Liver (tissue), 9 donors: Measurements from ENCODE around the gene PPP1R12A. TPM values are rescaled to one million over a fixed set of nuclear protein-coding genes. Genes with fewer than 3 reads are reported as not detected.
A peak's percentile ranks its signal among the peaks of the same experiment; 100 is the strongest.
"Not testable (repeated sequence)": the region's sequence is repeated elsewhere in the genome, so short reads cannot be mapped to it uniquely, and the experiment has no call there.

Experiments
- DNase-seq: peaks from one replicate; pipeline ENCODE4 v3.0.0-alpha.2; 2017; ENCODE audit warnings: low spot score
- H3K27ac ChIP-seq, 2 donors: one replicate each; pipeline ENCODE4 v1.7.0; 2013; ENCODE audit warnings: inconsistent platforms in 2 of 2, low read length in 2 of 2, control low read depth in 1 of 2, low read depth in 1 of 2, mild to moderate bottlenecking in 1 of 2
- H3K27me3 ChIP-seq, 4 donors: one replicate each; pipeline versions ENCODE4 v1.6.1 to v1.7.0; 2013; ENCODE audit warnings: low read length in 3 of 4, inconsistent platforms in 1 of 4, mild to moderate bottlenecking in 1 of 4, moderate library complexity in 1 of 4; ENCODE audit not compliant: control insufficient read depth in 4 of 4, insufficient read depth in 4 of 4
- H3K36me3 ChIP-seq, 4 donors: one replicate each; pipeline versions ENCODE4 v1.6.1 to v1.7.0; 2013; ENCODE audit warnings: low read length in 3 of 4, mild to moderate bottlenecking in 3 of 4, low read depth in 1 of 4, moderate library complexity in 1 of 4; ENCODE audit not compliant: control insufficient read depth in 4 of 4, insufficient read depth in 3 of 4
- H3K4me1 ChIP-seq, 4 donors: one replicate each; pipeline versions ENCODE4 v1.6.1 to v1.7.0; 2013; ENCODE audit warnings: low read length in 3 of 4, mild to moderate bottlenecking in 3 of 4, moderate library complexity in 1 of 4; ENCODE audit not compliant: control insufficient read depth in 4 of 4, insufficient read depth in 4 of 4
- H3K4me3 ChIP-seq, 3 donors: one replicate each; pipeline versions ENCODE4 v1.6.1 to v1.7.0; 2013; ENCODE audit warnings: low read length in 3 of 3, control low read depth in 1 of 3, low read depth in 1 of 3, mild to moderate bottlenecking in 1 of 3
- H3K9ac ChIP-seq, 2 donors: one replicate each; pipeline ENCODE4 v1.7.0; 2013; ENCODE audit warnings: low read length in 2 of 2, mild to moderate bottlenecking in 2 of 2, moderate library complexity in 2 of 2, control low read depth in 1 of 2, low read depth in 1 of 2
- H3K9me3 ChIP-seq, 4 donors: one replicate each; pipeline versions ENCODE4 v1.6.1 to v1.7.0; 2013; ENCODE audit warnings: low read length in 3 of 4; ENCODE audit not compliant: control insufficient read depth in 4 of 4
- ATF3 ChIP-seq: IDR thresholded peaks from 2 replicates; pipeline ENCODE4 v1.6.1; 2016; ENCODE audit warnings: antibody characterized with exemption
- EGR1 ChIP-seq, 2 donors: IDR thresholded peaks; 2 replicates each; pipeline ENCODE4 v1.6.1; 2016 to 2018; ENCODE audit warnings: antibody characterized with exemption in 2 of 2, low read depth in 2 of 2
- FOXA1 ChIP-seq: IDR thresholded peaks from 2 replicates; pipeline ENCODE4 v1.6.1; 2016; ENCODE audit warnings: antibody characterized with exemption
- FOXA2 ChIP-seq: IDR thresholded peaks from 2 replicates; pipeline ENCODE4 v1.6.1; 2016; ENCODE audit warnings: antibody characterized with exemption
- GABPA ChIP-seq, 2 donors: IDR thresholded peaks in 1 of 2; conservative IDR thresholded peaks in 1 of 2; 2 replicates each; pipeline ENCODE4 v1.6.1; 2016; ENCODE audit warnings: antibody characterized with exemption in 2 of 2, mild to moderate bottlenecking in 1 of 2, moderate library complexity in 1 of 2
- HNF4A ChIP-seq, 2 donors: conservative IDR thresholded peaks; 2 replicates each; pipeline ENCODE4 v1.6.1; 2016; ENCODE audit warnings: antibody characterized with exemption in 2 of 2, mild to moderate bottlenecking in 2 of 2
- HNF4G ChIP-seq: IDR thresholded peaks from 2 replicates; pipeline ENCODE4 v1.6.1; 2016; ENCODE audit warnings: antibody characterized with exemption
- JUND ChIP-seq, 2 donors: IDR thresholded peaks; 2 replicates each; pipeline ENCODE4 v1.6.1; 2016; ENCODE audit warnings: antibody characterized with exemption in 2 of 2
- NR2F2 ChIP-seq: IDR thresholded peaks from 2 replicates; pipeline ENCODE4 v1.6.1; 2016; ENCODE audit warnings: antibody characterized with exemption
- RAD21 ChIP-seq, 2 donors: IDR thresholded peaks; 2 replicates each; pipeline ENCODE4 v1.6.1; 2016; ENCODE audit warnings: antibody characterized with exemption in 2 of 2, mild to moderate bottlenecking in 2 of 2
- RXRA ChIP-seq, 2 donors: IDR thresholded peaks; 2 replicates each; pipeline ENCODE4 v1.6.1; 2017 to 2018; ENCODE audit warnings: antibody characterized with exemption in 2 of 2, mild to moderate bottlenecking in 1 of 2
- SP1 ChIP-seq: IDR thresholded peaks from 2 replicates; pipeline ENCODE4 v1.6.1; 2018; ENCODE audit warnings: antibody characterized with exemption, mild to moderate bottlenecking
- TAF1 ChIP-seq: conservative IDR thresholded peaks from 2 replicates; pipeline ENCODE4 v1.6.1; 2016; ENCODE audit warnings: antibody characterized with exemption, mild to moderate bottlenecking
- YY1 ChIP-seq: IDR thresholded peaks from 2 replicates; pipeline ENCODE4 v1.6.1; 2016; ENCODE audit warnings: antibody characterized with exemption, mild to moderate bottlenecking
- ZBTB33 ChIP-seq: IDR thresholded peaks from 2 replicates; pipeline ENCODE4 v1.6.1; 2016; ENCODE audit warnings: antibody characterized with exemption
- WGBS: extraction: QIAGEN DNeasy Blood & Tissue Kit; methylation state at CpG from one replicate; pipeline ENCODE4 v1.1.7; 2013; 5-methylcytosine and 5-hydroxymethylcytosine counted together
- polyA plus RNA-seq, 2 donors: library from polyadenylated mRNA; stranded (reverse) in 1 of 2; unstranded in 1 of 2; fragments of 200-250 nt in 1 of 2; fragments of >200 nt in 1 of 2; fragmentation: Nextera tagmentation in 1 of 2; extraction: Ambion mirVana in 1 of 2; gene quantifications; one replicate each; pipeline versions ENCODE4 v1.2.1 to v1.2.3, GENCODE V29; 2013 to 2015
- total RNA-seq, 2 donors: library from RNA; depleted of rRNA; stranded (reverse); fragments of >200 nt; gene quantifications; one replicate each; pipeline ENCODE4 v1.2.3, GENCODE V29; 2014
- TF ChIP-seq, protein P1 (sequence below): IDR thresholded peaks from 2 replicates; pipeline ENCODE4 v1.6.1; 2016; ENCODE audit warnings: antibody characterized with exemption, mild to moderate bottlenecking
- TF ChIP-seq, protein P2 (sequence below): fragments of 150-350 bp; IDR thresholded peaks from 2 replicates; pipeline ENCODE4 v1.5.1; 2017; ENCODE audit warnings: improper control_type of control experiment, low read depth, low read length; ENCODE audit not compliant: missing input control
- TF ChIP-seq, protein P3 (sequence below): IDR thresholded peaks from 2 replicates; pipeline ENCODE4 v1.6.1; 2016; ENCODE audit warnings: antibody characterized with exemption
- donor health status: healthy.
- donor health status: healthy.
- donor health status: healthy.
- donor health status: healthy.
- donor health status: healthy.

PPP1R12A gene
- total and polyA plus RNA-seq, 4 donors = 5.1 to 41.6 (median 27.8) TPM

DNA sequence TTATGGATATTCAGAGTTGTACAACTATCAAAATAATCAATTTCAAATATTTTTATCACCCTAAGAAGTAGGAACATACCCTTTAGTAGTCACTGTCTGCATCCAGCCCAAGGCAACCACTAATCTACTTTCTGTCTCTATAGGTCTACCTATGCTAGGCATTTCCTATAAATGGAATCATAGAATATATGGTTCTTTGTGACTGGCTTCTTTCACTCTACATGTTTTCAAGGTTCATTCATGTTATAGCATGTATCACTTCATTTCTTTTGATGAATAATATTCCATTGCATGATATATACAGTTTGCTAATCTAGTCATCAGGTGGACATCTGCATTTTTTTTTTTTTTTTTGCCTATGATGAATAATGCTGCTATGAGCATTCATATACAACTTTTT, 112.4 kb downstream of the PPP1R12A start (continued):
- TF ChIP-seq HNF4G = no peak
- TF ChIP-seq RXRA (IDR thresholded peaks at IDR 0.05) = no peak
- no peak for TF ChIP-seq GABPA (IDR thresholded peaks at IDR 0.05 in 1 of 2, conservative IDR thresholded peaks at IDR 0.05 in 1 of 2)
- TF ChIP-seq JUND (IDR thresholded peaks at IDR 0.05) = no peak

DNA sequence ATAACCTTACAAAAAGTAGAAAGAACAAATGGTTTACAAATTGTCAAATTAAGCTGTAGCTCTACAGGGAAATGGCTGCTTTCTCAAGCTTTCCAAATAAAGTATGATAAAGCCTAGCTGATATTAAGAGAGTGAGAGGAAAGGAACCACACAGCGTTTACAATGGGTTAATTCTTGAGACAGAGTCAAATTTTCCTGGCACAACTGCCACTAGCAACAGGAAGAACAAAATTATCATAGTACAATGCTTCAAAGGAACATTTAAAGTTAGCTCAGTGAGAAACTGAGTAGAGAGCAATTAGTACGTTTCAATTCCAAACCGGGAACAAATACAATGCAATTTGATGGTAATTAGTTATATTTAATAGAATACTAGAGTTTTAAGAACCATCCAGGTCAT, 116.0 kb downstream of the PPP1R12A start:
- DNase-seq = no peak
- no peaks in the 10 kb centered on the region for H3K9me3 ChIP-seq
- no peak overlapping the region for H3K9ac ChIP-seq
- H3K27me3 ChIP-seq = no peaks in the 10 kb centered on the region
- WGBS = 75% methylated on average over 3 of the region's 3 CpGs
- TF ChIP-seq FOXA1 = no peak
- TF ChIP-seq ATF3 = no peak
- no peak for TF ChIP-seq HNF4A (conservative IDR thresholded peaks at IDR 0.05)
- TF ChIP-seq GABPA (IDR thresholded peaks at IDR 0.05 in 1 of 2, conservative IDR thresholded peaks at IDR 0.05 in 1 of 2) = no peak
- TF ChIP-seq JUND (IDR thresholded peaks at IDR 0.05) = peak in 1 of 2 donors; percentile 53
- TF ChIP-seq, protein P1, sequence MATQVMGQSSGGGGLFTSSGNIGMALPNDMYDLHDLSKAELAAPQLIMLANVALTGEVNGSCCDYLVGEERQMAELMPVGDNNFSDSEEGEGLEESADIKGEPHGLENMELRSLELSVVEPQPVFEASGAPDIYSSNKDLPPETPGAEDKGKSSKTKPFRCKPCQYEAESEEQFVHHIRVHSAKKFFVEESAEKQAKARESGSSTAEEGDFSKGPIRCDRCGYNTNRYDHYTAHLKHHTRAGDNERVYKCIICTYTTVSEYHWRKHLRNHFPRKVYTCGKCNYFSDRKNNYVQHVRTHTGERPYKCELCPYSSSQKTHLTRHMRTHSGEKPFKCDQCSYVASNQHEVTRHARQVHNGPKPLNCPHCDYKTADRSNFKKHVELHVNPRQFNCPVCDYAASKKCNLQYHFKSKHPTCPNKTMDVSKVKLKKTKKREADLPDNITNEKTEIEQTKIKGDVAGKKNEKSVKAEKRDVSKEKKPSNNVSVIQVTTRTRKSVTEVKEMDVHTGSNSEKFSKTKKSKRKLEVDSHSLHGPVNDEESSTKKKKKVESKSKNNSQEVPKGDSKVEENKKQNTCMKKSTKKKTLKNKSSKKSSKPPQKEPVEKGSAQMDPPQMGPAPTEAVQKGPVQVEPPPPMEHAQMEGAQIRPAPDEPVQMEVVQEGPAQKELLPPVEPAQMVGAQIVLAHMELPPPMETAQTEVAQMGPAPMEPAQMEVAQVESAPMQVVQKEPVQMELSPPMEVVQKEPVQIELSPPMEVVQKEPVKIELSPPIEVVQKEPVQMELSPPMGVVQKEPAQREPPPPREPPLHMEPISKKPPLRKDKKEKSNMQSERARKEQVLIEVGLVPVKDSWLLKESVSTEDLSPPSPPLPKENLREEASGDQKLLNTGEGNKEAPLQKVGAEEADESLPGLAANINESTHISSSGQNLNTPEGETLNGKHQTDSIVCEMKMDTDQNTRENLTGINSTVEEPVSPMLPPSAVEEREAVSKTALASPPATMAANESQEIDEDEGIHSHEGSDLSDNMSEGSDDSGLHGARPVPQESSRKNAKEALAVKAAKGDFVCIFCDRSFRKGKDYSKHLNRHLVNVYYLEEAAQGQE = no peak
- TF ChIP-seq FOXA2 = no peak
- TF ChIP-seq ZBTB33 = no peak
- no peak for TF ChIP-seq YY1
- TF ChIP-seq EGR1 (IDR thresholded peaks at IDR 0.05; ENCODE audit: low read depth in 2 of 2) = no peak
- TF ChIP-seq RAD21 (IDR thresholded peaks at IDR 0.05) = peak in 1 of 2 donors; percentile 6
- no peak for TF ChIP-seq NR2F2
- TF ChIP-seq, protein P2, sequence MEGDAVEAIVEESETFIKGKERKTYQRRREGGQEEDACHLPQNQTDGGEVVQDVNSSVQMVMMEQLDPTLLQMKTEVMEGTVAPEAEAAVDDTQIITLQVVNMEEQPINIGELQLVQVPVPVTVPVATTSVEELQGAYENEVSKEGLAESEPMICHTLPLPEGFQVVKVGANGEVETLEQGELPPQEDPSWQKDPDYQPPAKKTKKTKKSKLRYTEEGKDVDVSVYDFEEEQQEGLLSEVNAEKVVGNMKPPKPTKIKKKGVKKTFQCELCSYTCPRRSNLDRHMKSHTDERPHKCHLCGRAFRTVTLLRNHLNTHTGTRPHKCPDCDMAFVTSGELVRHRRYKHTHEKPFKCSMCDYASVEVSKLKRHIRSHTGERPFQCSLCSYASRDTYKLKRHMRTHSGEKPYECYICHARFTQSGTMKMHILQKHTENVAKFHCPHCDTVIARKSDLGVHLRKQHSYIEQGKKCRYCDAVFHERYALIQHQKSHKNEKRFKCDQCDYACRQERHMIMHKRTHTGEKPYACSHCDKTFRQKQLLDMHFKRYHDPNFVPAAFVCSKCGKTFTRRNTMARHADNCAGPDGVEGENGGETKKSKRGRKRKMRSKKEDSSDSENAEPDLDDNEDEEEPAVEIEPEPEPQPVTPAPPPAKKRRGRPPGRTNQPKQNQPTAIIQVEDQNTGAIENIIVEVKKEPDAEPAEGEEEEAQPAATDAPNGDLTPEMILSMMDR = no peak
- no peak for TF ChIP-seq TAF1
- TF ChIP-seq HNF4G = no peak
- no peak for TF ChIP-seq SP1
- TF ChIP-seq, protein P3, sequence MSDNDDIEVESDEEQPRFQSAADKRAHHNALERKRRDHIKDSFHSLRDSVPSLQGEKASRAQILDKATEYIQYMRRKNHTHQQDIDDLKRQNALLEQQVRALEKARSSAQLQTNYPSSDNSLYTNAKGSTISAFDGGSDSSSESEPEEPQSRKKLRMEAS = no peak
- no peak overlapping the region for H3K4me3 ChIP-seq
- H3K36me3 ChIP-seq = peaks cover 0 to 27% (median 13%) of the 10 kb centered on the region in 4 donors
- no peak overlapping the region for H3K27ac ChIP-seq
- H3K4me1 ChIP-seq = peaks cover 0 to 2% (median 0%) of the 10 kb centered on the region in 4 donors

DNA sequence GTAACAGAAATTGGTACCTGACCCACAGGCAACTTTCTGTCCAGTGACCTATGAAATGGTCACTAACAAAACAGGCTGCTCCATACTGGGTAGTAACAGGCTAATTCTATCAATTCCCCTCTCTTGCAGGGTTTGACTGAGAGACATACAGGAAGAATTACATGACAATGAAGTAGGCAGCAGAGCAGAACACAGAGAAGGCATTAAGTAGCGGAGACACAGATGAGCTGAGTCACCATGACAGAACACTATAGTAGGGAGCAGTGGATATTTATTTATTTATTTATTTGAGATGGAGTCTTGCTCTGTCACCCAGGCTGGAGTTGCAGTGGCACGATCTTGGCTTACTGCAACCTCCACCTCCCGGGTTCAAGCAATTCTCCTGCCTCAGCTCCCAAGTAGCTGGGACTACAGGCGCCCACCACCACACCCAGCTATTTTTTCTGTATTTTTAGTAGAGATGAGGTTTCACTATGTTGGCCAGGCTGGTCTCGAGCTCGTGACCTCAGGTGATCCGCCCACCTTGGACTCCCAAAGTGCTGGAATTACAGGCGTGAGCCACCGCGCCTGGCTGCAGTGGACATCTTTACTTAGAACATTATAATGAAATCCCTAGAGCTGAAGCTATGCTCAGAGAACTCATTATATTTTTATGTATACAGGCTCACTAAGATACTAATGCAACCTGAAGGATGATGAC, 150.4 kb downstream of the PPP1R12A start:
- H3K27me3 ChIP-seq, H3K9me3 ChIP-seq, DNase-seq, H3K9ac ChIP-seq, H3K27ac ChIP-seq, H3K4me3 ChIP-seq, H3K4me1 ChIP-seq: not testable (repeated sequence)
- peaks cover 2 to 29% (median 20%) of the 10 kb centered on the region in 4 donors for H3K36me3 ChIP-seq
- WGBS = 97% methylated on average over 10 of the region's 10 CpGs
